HEK293 (cell line): Measurements from ENCODE around the gene PTPN5.

Experiments used
- CTCF ChIA-PET: fragments of 350-600 bp; formaldehyde crosslinking; extraction: SDS; loops from one replicate; lab custom pipeline; 2021; ENCODE audit warnings: antibody characterized with exemption; lab: Yijun Ruan, JAX
- POLR2A ChIA-PET: fragments of 300-600 bp; formaldehyde crosslinking; extraction: SDS; loops from one replicate; lab custom pipeline; 2020; ENCODE audit warnings: antibody characterized with exemption, inconsistent platforms; lab: Yijun Ruan, JAX
- H3K27ac ChIP-seq: fragments of 200-500 bp; sonication (Bioruptor generic); 2 replicates; pipeline ENCODE4 v1.5.1; 2014; ENCODE audit warnings: low read depth, low read length, control low read depth, inconsistent platforms; ENCODE audit errors: extremely low read depth
- H3K36me3 ChIP-seq, 2 experiments: fragments of 200-500 bp in 1 of 2; sonication (Bioruptor generic) in 1 of 2; 1 replicate in 1 of 2; 2 replicates in 1 of 2; pipeline ENCODE4 v1.5.1; 2014 to 2017; ENCODE audit warnings: inconsistent platforms in 2 of 2, low read length in 2 of 2; ENCODE audit not compliant: control insufficient read depth in 2 of 2, insufficient read depth in 1 of 2
- H3K4me1 ChIP-seq: fragments of 200-500 bp; sonication (Bioruptor generic); 2 replicates; pipeline ENCODE4 v1.5.1; 2014; ENCODE audit warnings: mild to moderate bottlenecking, low read length, inconsistent platforms; ENCODE audit not compliant: control insufficient read depth, insufficient read depth
- H3K4me3 ChIP-seq: 2 replicates; pipeline ENCODE4 v1.5.1; 2011; ENCODE audit warnings: low read depth, mild to moderate bottlenecking, control low read depth, low read length, moderate library complexity
- H3K9me3 ChIP-seq: fragments of 200-500 bp; sonication (Bioruptor generic); 2 replicates; pipeline ENCODE4 v1.5.1; 2014; ENCODE audit warnings: low read depth, low read length, inconsistent platforms; ENCODE audit not compliant: control insufficient read depth, insufficient read depth
- GLIS2 ChIP-seq: fragments of 450-650 bp; formaldehyde crosslinking; IDR thresholded peaks from 2 replicates; pipeline ENCODE4 v1.5.1; 2016; ENCODE audit warnings: missing biosample characterization, missing genetic modification characterization
- HOXA7 ChIP-seq: sonication (generic); formaldehyde crosslinking; IDR thresholded peaks from 2 replicates; pipeline ENCODE4 v1.8.1; 2022; ENCODE audit warnings: missing genetic modification reagents, borderline replicate concordance
- KLF10 ChIP-seq: fragments of 450-650 bp; IDR thresholded peaks from 2 replicates; pipeline ENCODE4 v1.5.1; 2018; ENCODE audit warnings: missing biosample characterization, mild to moderate bottlenecking, missing genetic modification characterization
- KLF9 ChIP-seq: fragments of 450-650 bp; formaldehyde crosslinking; IDR thresholded peaks from 2 replicates; pipeline ENCODE4 v1.5.1; 2016; ENCODE audit warnings: missing biosample characterization, missing genetic modification characterization, low read depth
- REST ChIP-seq: fragments of 450-650 bp; formaldehyde crosslinking; IDR thresholded peaks from 2 replicates; pipeline ENCODE4 v1.5.1; 2016; ENCODE audit warnings: missing biosample characterization, missing genetic modification characterization
- SALL2 ChIP-seq: fragments of 450-650 bp; formaldehyde crosslinking; IDR thresholded peaks from 2 replicates; pipeline ENCODE4 v1.5.0; 2017; ENCODE audit warnings: missing biosample characterization, mild to moderate bottlenecking, missing genetic modification characterization, borderline replicate concordance
- SCRT1 ChIP-seq: fragments of 450-650 bp; formaldehyde crosslinking; IDR thresholded peaks from 2 replicates; pipeline ENCODE4 v1.5.1; 2016; ENCODE audit warnings: missing biosample characterization, missing genetic modification characterization, borderline replicate concordance
- SP2 ChIP-seq: fragments of 450-650 bp; formaldehyde crosslinking; IDR thresholded peaks from 2 replicates; pipeline ENCODE4 v1.5.1; 2016; ENCODE audit warnings: missing biosample characterization, missing genetic modification characterization
- SP3 ChIP-seq: fragments of 450-650 bp; formaldehyde crosslinking; IDR thresholded peaks from 2 replicates; pipeline ENCODE4 v1.5.1; 2016; ENCODE audit warnings: missing biosample characterization, missing genetic modification characterization
- YY2 ChIP-seq: fragments of 450-650 bp; formaldehyde crosslinking; IDR thresholded peaks from 2 replicates; pipeline ENCODE4 v1.5.1; 2016; ENCODE audit warnings: missing biosample characterization, missing genetic modification characterization
- ZBTB11 ChIP-seq: fragments of 450-650 bp; formaldehyde crosslinking; conservative IDR thresholded peaks from 2 replicates; pipeline ENCODE4 v1.5.1; 2016; ENCODE audit warnings: low read depth, missing biosample characterization, missing genetic modification characterization
- ZBTB8A ChIP-seq: fragments of 450-650 bp; formaldehyde crosslinking; IDR thresholded peaks from 2 replicates; pipeline ENCODE4 v1.5.1; 2016; ENCODE audit warnings: missing biosample characterization, missing genetic modification characterization
- ZNF114 ChIP-seq: fragments of 450-650 bp; formaldehyde crosslinking; IDR thresholded peaks from 2 replicates; pipeline ENCODE4 v1.5.0; 2017; ENCODE audit warnings: missing biosample characterization, missing genetic modification characterization
- ZNF138 ChIP-seq: fragments of 450-650 bp; formaldehyde crosslinking; IDR thresholded peaks from 2 replicates; pipeline ENCODE4 v1.5.1; 2016; ENCODE audit warnings: missing biosample characterization, missing genetic modification characterization, borderline replicate concordance
- ZNF449 ChIP-seq: fragments of 450-650 bp; formaldehyde crosslinking; IDR thresholded peaks from 2 replicates; pipeline ENCODE4 v1.5.1; 2017; ENCODE audit warnings: missing biosample characterization, mild to moderate bottlenecking, missing genetic modification characterization, moderate library complexity
- ZNF513 ChIP-seq: fragments of 450-650 bp; IDR thresholded peaks from 2 replicates; pipeline ENCODE4 v1.5.1; 2018; ENCODE audit warnings: missing biosample characterization, missing genetic modification characterization
- ZNF571 ChIP-seq: fragments of 450-650 bp; formaldehyde crosslinking; IDR thresholded peaks from 2 replicates; pipeline ENCODE4 v1.5.0; 2017; ENCODE audit warnings: missing biosample characterization, missing genetic modification characterization
- ZNF785 ChIP-seq: fragments of 450-650 bp; formaldehyde crosslinking; IDR thresholded peaks from 2 replicates; pipeline ENCODE4 v1.5.1; 2016; ENCODE audit warnings: missing biosample characterization, missing genetic modification characterization
- ZNF792 ChIP-seq: fragments of 450-650 bp; formaldehyde crosslinking; IDR thresholded peaks from 2 replicates; pipeline ENCODE4 v1.5.1; 2016; ENCODE audit warnings: missing biosample characterization, missing genetic modification characterization
- ZNF830 ChIP-seq: fragments of 450-650 bp; IDR thresholded peaks from 2 replicates; pipeline ENCODE4 v1.5.0; 2018; ENCODE audit warnings: missing biosample characterization, missing genetic modification characterization, low read depth, mild to moderate bottlenecking, moderate library complexity
- ZSCAN23 ChIP-seq: fragments of 450-650 bp; formaldehyde crosslinking; IDR thresholded peaks from 2 replicates; pipeline ENCODE4 v1.5.1; 2016; ENCODE audit warnings: missing biosample characterization, missing genetic modification characterization

Gene PTPN5

GRCh38 chr11:18714443-18714780, 77.2 kb downstream of the PTPN5 start:
- CTCF ChIA-PET = interaction anchor here (3.4 kb wide), 1 partner anchor 14 kb away, joined by 19 read pairs; no protein-coding TSS in a partner anchor
- no peaks in the 10 kb centered on the region for H3K36me3 ChIP-seq
- H3K4me1 ChIP-seq = no peaks in the 10 kb centered on the region
- H3K4me3 ChIP-seq = no peak overlapping the region
- H3K27ac ChIP-seq = no peak overlapping the region
- POLR2A ChIA-PET = no interaction called here
- TF ChIP-seq KLF9 (tag by site-specific recombination) (no peak), SCRT1 (tag by site-specific recombination) (no peak), YY2 (tag by site-specific recombination) (no peak), SALL2 (tag by site-specific recombination) (no peak), ZNF792 (tag by site-specific recombination) (no peak), ZNF571 (tag by site-specific recombination) (no peak), KLF10 (tag by site-specific recombination) (no peak), HOXA7 (CRISPR knock-in tag) (no peak), SP3 (tag by site-specific recombination) (no peak), SP2 (tag by site-specific recombination) (no peak), ZNF513 (tag by site-specific recombination) (no peak), ZBTB8A (tag by site-specific recombination) (no peak), ZNF449 (no peak), ZBTB11 (tag by site-specific recombination) (no peak), ZNF830 (no peak), ZNF785 (no peak), ZNF138 (tag by site-specific recombination) (no peak), GLIS2 (no peak)
- H3K9me3 ChIP-seq = no peaks in the 10 kb centered on the region

GRCh38 chr11:18713646-18714442, 77.8 kb downstream of the PTPN5 start:
- Histone ChIP-seq H3K36me3 (no peaks in the 10 kb centered on the region), H3K9me3 (no peaks in the 10 kb centered on the region), H3K27ac (no peak overlapping the region), H3K4me3 (no peak overlapping the region), H3K4me1 (no peaks in the 10 kb centered on the region)
- ChIA-PET POLR2A (no interaction called here), CTCF (interaction anchor here (0.7 to 3.4 kb wide), 2 partner anchors 14 to 319 kb away, joined by 3 to 19 read pairs; no protein-coding TSS in a partner anchor)
- no peak for TF ChIP-seq ZSCAN23 (tag by site-specific recombination)
- no peak for TF ChIP-seq ZNF114 (tag by site-specific recombination)
- TF ChIP-seq REST = peak; percentile 66
